GM21529 (cell line): ENCODE data around the gene RNF130.
"Not testable (repeated sequence)": the region's sequence is repeated elsewhere in the genome, so short reads cannot be mapped to it uniquely, and the experiment has no call there.

ENCODE experiments used
- ATAC-seq: cut with Tn5 transposase; IDR thresholded peaks from one replicate; pipeline ENCODE4 v1.9.1; 2021; ENCODE audit not compliant: unreplicated experiment

The RNF130 gene

GRCh38 chr5:180026320-180026719 is 45.2 kb downstream of the RNF130 start:
- no peak for ATAC-seq

DNA sequence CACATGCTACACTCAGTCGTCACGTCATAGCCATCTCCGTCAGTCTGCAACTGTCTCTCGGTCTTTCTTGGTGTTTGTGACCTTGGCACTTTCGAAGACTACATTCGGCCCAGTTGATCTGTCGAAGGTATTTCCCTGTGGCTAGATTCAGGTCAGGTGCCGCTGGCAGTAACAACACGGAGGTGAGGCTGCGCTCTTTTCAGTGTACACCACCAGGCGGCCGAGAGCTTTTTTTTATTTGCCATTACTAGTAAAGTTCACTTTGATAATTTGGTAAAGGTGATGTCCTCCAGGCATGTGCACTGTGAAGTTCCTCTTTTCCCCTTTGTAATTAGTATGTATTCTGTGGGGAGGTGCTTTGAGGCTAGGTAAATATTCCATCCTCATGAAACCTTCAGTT is 49.7 kb downstream of the RNF130 start:
- ATAC-seq: no peak

DNA sequence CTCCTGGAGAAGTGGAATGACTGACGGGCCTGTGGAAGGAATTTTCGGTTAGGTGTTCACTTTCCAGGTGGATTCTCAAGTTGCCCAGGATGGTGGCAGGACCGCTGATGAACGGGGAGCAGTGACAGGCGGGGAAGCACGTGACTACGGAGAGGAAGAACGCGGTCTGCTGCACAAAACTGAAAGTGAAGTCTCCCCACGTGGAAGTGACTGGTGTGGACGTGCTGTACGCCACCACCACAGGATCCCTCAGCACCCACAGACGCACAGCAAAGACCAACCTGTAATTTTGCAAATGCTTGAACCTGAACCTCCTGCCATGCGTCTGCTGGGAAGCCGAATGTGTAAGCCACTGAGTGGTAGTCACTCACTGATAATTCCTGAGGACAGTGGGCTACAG is 51.4 kb downstream of the RNF130 start:
- ATAC-seq: no peak

GRCh38 chr5:180018347-180019060 is 53.1 kb downstream of the RNF130 start:
- ATAC-seq: no peak

DNA sequence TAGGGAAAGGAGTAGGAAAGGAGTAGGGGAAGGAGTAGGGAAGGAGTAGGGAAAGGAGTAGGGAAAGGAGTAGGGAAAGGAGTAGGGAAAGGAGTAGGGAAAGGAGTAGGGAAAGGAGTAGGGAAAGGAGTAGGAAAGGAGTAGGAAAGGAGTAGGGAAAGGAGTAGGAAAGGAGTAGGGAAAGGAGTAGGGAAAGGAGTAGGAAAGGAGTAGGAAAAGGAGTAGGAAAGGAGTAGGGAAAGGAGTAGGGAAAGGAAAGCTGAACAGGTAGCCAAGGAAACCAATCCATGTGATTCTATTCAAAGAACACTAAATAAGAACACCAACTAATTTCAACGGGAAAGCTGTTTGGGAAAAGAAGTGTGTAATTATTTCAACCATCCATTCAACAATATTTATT is 56.0 kb downstream of the RNF130 start:
- ATAC-seq: not testable (repeated sequence)

DNA sequence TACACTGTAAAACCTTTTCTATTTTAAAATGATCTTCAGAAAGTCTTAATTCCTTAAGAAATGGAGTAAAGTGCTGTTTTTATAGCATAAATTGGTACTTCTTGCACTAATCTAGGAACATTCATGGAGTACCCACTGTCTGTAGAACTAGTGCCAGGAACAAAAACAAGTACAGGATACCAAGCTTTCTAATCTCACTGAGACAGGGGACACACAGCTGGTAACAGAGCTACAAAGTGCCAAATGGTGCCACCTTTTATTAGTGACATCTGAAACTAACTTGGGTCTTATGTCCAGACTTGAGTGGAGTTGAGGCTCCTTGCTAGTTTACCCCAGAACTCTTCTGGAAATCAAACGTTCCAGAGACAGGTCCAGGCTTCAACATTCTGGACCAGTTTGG is 57.9 kb downstream of the RNF130 start:
- no peak for ATAC-seq

DNA sequence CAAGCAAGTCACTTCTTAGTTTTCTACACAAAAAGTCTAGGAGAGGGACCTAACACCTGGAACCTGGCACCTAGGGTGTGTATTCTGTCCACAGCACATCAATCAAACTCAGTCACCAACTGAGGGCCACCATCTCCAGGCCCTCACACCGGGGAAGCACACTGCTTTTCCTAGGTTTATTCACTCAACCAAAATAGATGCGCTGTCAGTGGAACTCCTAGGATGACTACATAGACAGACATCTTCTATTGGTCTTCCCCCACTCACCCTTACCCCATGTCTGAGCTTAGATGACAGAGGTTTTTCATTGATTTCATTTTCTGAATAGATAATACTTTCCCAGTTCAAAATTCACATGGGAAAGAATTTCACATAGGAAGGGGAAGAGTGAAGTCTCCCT is 59.2 kb downstream of the RNF130 start:
- ATAC-seq: no peak

GRCh38 chr5:180010636-180011035 is 60.9 kb downstream of the RNF130 start:
- ATAC-seq: no peak

DNA sequence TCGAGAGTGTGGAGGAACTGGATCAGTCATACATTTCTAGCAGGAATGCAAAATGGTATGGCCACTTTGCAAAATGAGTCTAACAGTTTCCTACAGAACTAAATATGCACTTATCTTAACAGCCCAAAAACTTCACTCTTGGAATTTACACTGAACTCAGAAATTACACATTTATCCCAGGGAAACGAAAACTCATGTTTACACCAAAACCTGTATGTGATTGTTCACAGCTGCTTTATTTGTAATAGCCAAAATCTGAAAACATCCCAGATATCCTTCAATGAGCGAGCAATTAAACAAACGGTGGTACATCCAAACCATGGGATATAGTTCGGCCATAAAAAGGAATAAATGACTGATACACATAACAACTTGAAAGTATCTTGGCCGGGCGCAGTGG is 62.0 kb downstream of the RNF130 start:
- ATAC-seq: no peak

DNA sequence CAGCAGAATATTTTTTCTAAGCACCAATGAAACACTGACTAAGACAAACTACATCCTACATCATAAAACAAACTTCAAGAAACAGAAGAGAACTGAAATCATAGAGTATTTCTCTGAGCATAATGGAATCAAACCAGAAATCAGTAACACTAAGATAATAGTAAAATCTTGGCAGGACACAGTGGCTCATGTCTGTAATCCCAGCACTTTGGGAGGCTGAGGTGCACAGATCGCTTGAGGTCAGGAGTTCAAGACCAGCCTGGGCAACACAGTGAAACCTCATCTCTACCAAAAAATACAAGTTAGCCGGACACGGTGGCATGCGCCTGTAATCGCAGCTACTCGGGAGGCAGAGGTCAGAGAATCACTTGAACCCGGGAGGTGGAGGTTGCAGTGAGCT is 63.1 kb downstream of the RNF130 start:
- no peak for ATAC-seq

DNA sequence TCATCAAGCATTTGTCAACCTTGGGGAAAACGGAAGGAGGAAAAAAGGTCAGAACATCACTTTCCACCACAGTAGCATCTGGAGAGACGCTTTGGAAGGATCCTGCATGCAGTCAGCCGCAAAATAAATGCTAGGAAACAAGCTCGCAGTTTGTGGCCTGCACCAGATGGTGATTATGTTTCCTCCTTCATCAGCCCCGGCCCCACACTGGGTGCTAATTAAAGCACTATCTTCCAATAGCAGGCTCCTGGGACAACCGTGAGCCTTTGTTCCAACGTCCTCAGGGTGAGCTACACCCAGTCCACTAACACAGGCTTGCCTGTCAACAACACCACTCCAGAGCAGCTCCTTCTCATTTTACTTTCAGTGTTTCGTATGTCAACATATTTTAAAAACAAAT is 64.0 kb downstream of the RNF130 start:
- no peak for ATAC-seq

DNA sequence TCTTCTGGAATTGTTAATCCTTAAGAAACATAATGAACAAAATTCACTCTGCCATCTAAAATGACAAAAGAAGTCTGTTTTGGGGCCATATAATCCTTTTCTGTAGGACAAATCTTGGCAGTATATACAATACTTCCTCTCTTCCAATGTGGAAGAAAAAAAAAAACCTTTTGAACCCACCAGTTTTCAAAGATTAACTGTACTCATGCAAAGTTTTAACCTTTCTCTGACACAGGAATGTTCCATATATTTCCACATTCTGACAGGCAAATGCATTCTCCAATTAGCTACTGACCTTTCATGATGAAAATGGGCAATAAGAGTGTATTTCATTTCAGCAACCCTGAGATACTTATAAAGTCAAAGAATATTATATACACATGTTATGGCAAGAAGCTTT is 65.4 kb downstream of the RNF130 start:
- no peak for ATAC-seq

- no peak for ATAC-seq
Observed at GRCh38 chr5:180003127-180003526, 68.4 kb downstream of the RNF130 start.

- no peak for ATAC-seq
Observed at GRCh38 chr5:180001742-180002141, 69.8 kb downstream of the RNF130 start.

DNA sequence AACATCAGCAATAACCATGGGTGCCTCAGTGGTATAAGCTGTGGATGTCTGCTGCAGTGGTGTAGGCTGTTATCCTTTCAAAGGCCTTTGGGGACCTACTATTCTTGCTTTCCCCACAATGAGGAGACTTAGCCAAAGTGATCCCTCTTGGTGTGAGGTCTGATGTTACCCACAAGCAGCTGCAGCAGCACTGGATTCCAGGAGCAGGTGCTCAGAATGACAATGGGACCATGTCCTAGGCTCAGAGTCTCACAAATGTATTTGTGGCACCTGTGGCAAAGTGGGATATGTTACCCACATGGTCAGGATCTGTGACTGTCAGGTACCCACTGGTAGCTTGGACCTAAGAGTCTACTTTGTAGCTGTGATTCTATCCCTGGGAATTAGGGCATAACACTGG is 70.4 kb downstream of the RNF130 start:
- no peak for ATAC-seq

DNA sequence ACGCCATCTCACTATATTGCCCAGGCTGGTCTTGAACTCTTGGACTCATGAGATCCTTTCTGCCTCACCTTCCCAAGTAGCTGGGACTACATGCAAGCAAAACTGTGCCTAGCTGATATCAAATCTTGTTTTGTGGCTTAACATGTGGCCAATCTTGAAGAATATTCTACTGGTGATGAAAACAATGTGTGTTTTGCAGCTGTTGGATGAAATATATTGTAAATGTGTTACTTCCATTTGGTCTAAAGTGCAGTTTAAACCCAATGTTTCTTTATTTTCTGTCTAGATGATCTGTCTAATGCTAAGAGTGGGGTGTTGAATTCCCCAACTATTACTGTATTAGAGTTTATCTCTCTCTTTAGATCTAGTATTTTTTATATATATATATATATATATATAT is 73.1 kb downstream of the RNF130 start:
- no peak for ATAC-seq

DNA sequence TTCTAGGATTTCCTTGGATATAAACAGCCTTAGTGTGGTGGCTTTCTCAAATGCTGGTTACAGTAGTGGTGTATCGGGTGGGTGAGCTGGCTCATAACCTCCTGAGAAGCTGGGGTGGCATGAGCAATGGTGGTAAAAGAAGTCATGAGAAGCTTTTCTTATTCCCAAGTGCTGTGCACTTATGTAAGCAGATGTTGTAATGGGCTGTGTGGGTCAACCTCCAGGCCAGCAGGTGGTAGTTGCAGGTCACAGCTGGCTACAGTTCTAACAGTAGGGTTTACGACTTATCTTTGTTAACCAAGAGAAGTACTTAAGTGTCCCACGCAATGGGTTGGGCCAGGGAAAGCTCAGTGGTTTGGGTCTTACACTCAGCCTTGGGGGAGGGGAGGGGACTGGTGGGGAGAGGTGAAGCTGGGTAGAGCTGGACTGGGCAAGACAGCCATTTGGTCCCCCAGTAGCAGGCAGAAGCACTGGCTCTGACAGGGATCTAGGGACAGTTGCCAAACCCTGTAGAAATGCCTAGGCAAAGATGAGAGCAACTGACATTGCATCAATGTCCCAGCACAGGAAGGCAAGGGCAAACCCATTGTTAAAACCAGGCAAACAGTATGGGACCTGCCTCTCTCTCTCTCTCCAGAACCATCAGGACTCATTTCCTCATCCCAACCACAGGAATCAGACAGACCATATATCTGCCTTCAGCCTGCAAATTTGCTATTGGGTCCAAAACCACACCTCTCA is 76.8 kb downstream of the RNF130 start:
- ATAC-seq: no peak

- not testable (repeated sequence) for ATAC-seq
Observed at GRCh38 chr5:179992855-179993254, 78.7 kb downstream of the RNF130 start.

DNA sequence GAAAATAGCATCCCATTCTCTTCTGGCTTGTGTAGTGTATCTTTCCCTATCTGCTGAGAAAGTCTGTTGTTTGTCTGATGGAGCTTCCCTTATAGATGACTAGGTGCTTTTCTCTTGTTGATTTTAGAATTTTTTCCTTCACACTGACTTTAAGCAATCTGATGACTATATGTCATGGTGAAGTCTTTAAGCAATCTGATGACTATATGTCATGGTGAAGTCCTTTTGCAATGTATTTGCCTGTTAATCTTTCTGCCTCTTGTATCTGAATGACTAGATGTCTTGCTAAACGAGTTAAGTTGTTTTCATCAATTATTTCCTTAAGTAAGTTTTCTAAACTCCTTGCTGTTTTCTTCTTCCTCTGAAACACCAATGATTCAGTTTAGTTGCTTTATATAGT is 80.5 kb downstream of the RNF130 start:
- no peak for ATAC-seq

- not testable (repeated sequence) for ATAC-seq
Observed at GRCh38 chr5:179990525-179990924, 81.0 kb downstream of the RNF130 start.

DNA sequence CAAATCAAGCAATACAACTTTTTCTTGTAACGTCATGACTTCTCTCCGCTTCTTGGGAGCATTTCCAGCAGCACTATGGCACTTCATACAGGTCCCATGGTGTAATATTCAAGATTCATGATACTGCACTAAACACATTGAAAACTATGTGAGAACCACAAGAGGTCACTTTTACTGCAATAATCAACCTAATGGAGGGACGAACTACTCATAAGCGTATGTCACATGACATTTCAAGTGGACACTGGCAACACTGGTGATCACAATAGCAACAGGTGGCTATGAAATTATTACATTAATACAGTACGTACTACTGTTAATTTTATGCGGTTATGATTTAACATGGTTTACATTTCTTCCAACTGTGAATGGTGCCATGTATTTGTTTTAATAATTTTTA is 85.2 kb downstream of the RNF130 start:
- no peak for ATAC-seq

DNA sequence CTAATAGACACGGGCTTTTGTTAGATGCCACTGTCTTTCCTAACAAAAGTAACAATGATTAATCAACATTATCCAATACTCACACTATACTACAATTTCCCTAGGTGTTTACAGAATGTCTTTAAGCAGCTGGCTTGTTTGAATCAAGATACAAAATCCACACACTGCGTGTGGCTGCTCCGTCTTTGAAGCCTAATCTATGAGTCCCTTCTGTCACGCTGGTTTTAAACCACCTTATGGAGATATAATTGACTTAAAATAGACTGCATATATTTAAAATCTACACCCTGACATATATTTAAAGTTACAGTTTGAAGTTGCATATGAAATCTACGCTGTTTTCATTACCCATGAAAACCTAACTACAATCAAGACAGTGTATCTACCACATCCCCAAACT is 89.9 kb downstream of the RNF130 start:
- ATAC-seq: no peak

DNA sequence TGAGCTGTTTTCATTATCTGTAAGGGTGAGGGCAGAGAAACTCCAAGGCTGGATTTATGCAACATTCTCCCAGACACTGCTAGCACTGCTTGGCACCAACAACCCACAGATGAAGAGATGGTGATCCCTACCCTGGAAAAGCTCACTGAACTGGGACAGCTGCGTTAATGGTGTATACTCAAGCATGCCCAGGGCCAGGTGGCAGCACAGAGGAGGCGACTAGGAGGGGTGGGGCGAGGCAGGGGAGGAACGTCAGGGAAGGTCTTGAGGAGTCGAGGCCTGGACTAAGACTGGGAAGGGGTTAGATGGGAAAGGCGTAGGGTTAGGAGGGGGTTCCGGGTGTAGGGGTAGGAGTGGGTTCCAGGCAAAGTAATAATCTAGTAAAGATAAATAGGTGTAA is 90.8 kb downstream of the RNF130 start:
- no peak for ATAC-seq
